ENCODE measurements around the gene MOB1A. TPM values are rescaled to one million over a fixed set of nuclear protein-coding genes. Genes with fewer than 3 reads are reported as not detected.

MOB1A gene
- total RNA-seq, 1 experiment from 2014 or later = 95.1 TPM

- Mint-ChIP-seq H3K27ac (0 out of 7 replicates have a peak overlapping the region, but pooled peaks of 1 of the 3 experiments have one; percentile 60), H3K36me3 (ENCODE audit: insufficient read depth in 1 of 3, low read depth in 3 of 3) (no peaks in the 10 kb centered on the region), H3K4me3 (no peak overlapping the region), H3K4me1 (peaks cover 19 to 21% of the 10 kb centered on the region in 2 experiments), H3K9me3 (no peaks in the 10 kb centered on the region), H3K27me3 (ENCODE audit: low read depth) (no peaks in the 10 kb centered on the region)
- Histone ChIP-seq H2BK12ac (ENCODE audit: insufficient read length, low read depth, low read length) (no peak overlapping the region), H3K4ac (ENCODE audit: low read depth, low read length) (no peak overlapping the region), H3K4me1 (ENCODE audit: insufficient read depth, low read length) (peaks cover 5% of the 10 kb centered on the region; the same call in 1 of the 2 replicates), H3K56ac (ENCODE audit: insufficient read length, low read depth, low read length) (no peak overlapping the region), H3K79me1 (ENCODE audit: insufficient read depth, low read depth, low read length, poor library complexity, severe bottlenecking) (no peaks in the 10 kb centered on the region), H2BK20ac (ENCODE audit: low read depth, low read length, poor library complexity, severe bottlenecking) (no peak overlapping the region), H2BK5ac (ENCODE audit: insufficient read length, low read length) (no peak overlapping the region), H3K4me2 (ENCODE audit: insufficient read depth, insufficient read length, low read length) (no peak overlapping the region), H3K14ac (ENCODE audit: insufficient read depth, low read length) (no peak overlapping the region), H3K23ac (ENCODE audit: insufficient read length, low read depth, low read length) (no peak overlapping the region), H2AK5ac (ENCODE audit: insufficient read length, low read length) (no peak overlapping the region), H3K27ac (ENCODE audit: insufficient read length, low read depth, low read length) (no peak overlapping the region), H2BK15ac (ENCODE audit: low read depth, low read length) (no peak overlapping the region), H3K9me3 (ENCODE audit: control insufficient read depth, low read depth, low read length) (no peaks in the 10 kb centered on the region), H3K9ac (ENCODE audit: extremely low read depth, insufficient read length, low read length) (no peak overlapping the region), H4K91ac (ENCODE audit: insufficient read length, low read depth, low read length) (no peak overlapping the region), H3K18ac (ENCODE audit: insufficient read length, low read depth, low read length) (no peak overlapping the region), H3K27me3 (ENCODE audit: insufficient read depth, low read length) (no peaks in the 10 kb centered on the region), H4K20me1 (ENCODE audit: control insufficient read depth, insufficient read depth, insufficient read length) (no peaks in the 10 kb centered on the region), H2AFZ (ENCODE audit: low read length) (no peak overlapping the region), H3T11ph (ENCODE audit: low read length) (no peak overlapping the region), H3K23me2 (ENCODE audit: insufficient read length, low read depth, low read length, poor library complexity, severe bottlenecking) (no peaks in the 10 kb centered on the region), H3K79me2 (ENCODE audit: insufficient read depth, low read length) (no peaks in the 10 kb centered on the region), H2BK120ac (ENCODE audit: low read depth, low read length, poor library complexity, severe bottlenecking) (no peak overlapping the region), H4K5ac (ENCODE audit: insufficient read length, low read depth, low read length) (no peak overlapping the region), H4K8ac (replicated peaks; ENCODE audit: insufficient read length, low read depth, low read length) (no peak overlapping the region)
- TF ChIP-seq, protein P1, sequence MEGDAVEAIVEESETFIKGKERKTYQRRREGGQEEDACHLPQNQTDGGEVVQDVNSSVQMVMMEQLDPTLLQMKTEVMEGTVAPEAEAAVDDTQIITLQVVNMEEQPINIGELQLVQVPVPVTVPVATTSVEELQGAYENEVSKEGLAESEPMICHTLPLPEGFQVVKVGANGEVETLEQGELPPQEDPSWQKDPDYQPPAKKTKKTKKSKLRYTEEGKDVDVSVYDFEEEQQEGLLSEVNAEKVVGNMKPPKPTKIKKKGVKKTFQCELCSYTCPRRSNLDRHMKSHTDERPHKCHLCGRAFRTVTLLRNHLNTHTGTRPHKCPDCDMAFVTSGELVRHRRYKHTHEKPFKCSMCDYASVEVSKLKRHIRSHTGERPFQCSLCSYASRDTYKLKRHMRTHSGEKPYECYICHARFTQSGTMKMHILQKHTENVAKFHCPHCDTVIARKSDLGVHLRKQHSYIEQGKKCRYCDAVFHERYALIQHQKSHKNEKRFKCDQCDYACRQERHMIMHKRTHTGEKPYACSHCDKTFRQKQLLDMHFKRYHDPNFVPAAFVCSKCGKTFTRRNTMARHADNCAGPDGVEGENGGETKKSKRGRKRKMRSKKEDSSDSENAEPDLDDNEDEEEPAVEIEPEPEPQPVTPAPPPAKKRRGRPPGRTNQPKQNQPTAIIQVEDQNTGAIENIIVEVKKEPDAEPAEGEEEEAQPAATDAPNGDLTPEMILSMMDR (conservative IDR thresholded peaks at IDR 0.05) = no peak
- no CpG with 5 or more reads among the region's 9 CpGs for WGBS (ENCODE audit: extremely low coverage, insufficient read length, low lambda C conversion rate)
- DNase-seq = no peak
Observed at GRCh38 chr2:74186038-74186437, 7.4 kb upstream of the MOB1A start.

Measured in H9 (cell line).